CD4-positive, alpha-beta T cell (primary cell): ENCODE measurements around the gene NOP53. TPM values are rescaled to one million over a fixed set of nuclear protein-coding genes. Genes with fewer than 3 reads are reported as not detected.

Experiments
- ATAC-seq: fragments of 200-7000 bp; cut with Tn5 transposase; one replicate; pipeline ENCODE4 v1.10.0; 2022; ENCODE audit warnings: mild to moderate bottlenecking; ENCODE audit not compliant: poor library complexity
- CTCF ChIA-PET: fragments of 350-600 bp; sonication (Branson Sonifier 250); formaldehyde crosslinking; loops from one replicate; lab custom pipeline; 2021; ENCODE audit warnings: antibody characterized with exemption, inconsistent platforms; lab: Charles Lee
- POLR2A ChIA-PET: fragments of 350-600 bp; sonication (Branson Sonifier 250); formaldehyde crosslinking; loops from one replicate; lab custom pipeline; 2021; ENCODE audit warnings: antibody characterized with exemption, inconsistent platforms; lab: Charles Lee
- DNase-seq, 14 experiments: peaks; one replicate each; pipeline ENCODE4 v3.0.0-alpha.2; 2013 to 2020; ENCODE audit warnings: mixed read lengths in 2 of 14
- H3K27ac ChIP-seq, 2 donors: one replicate each; pipeline versions ENCODE4 v1.5.1 to v1.7.0; 2013; ENCODE audit warnings: low read length in 2 of 2, low read depth in 1 of 2, mild to moderate bottlenecking in 1 of 2
- H3K27me3 ChIP-seq, 2 experiments: 1 replicate in 1 of 2; 2 replicates in 1 of 2; pipeline versions ENCODE4 v1.6.1 to v1.7.0; 2013; ENCODE audit warnings: low read length in 2 of 2, control low read depth in 1 of 2, mild to moderate bottlenecking in 1 of 2, moderate library complexity in 1 of 2; ENCODE audit not compliant: insufficient read depth in 2 of 2, control insufficient read depth in 1 of 2
- H3K36me3 ChIP-seq: one replicate; pipeline ENCODE4 v1.6.1; 2013; ENCODE audit warnings: low read length, control low read depth; ENCODE audit not compliant: insufficient read depth
- H3K4me1 ChIP-seq: one replicate; pipeline ENCODE4 v1.6.1; 2013; ENCODE audit warnings: low read length, control low read depth; ENCODE audit not compliant: insufficient read depth
- H3K4me3 ChIP-seq: one replicate; pipeline ENCODE4 v1.5.1; 2013; ENCODE audit warnings: mild to moderate bottlenecking, low read length, moderate library complexity
- H3K9me3 ChIP-seq, 2 experiments: 1 replicate in 1 of 2; 2 replicates in 1 of 2; pipeline versions ENCODE4 v1.6.1 to v1.7.0; 2013; ENCODE audit warnings: low read length in 2 of 2, mild to moderate bottlenecking in 2 of 2, control low read depth in 1 of 2, moderate library complexity in 1 of 2; ENCODE audit not compliant: control insufficient read depth in 1 of 2, insufficient read depth in 1 of 2
- H3K27ac Mint-ChIP-seq: one replicate; pipeline ENCODE4 v1.8.0; 2020; ENCODE audit warnings: mixed read lengths
- H3K27me3 Mint-ChIP-seq: one replicate; pipeline ENCODE4 v1.8.0; 2021; ENCODE audit warnings: mixed read lengths
- H3K36me3 Mint-ChIP-seq: one replicate; pipeline ENCODE4 v1.8.0; 2021; ENCODE audit warnings: low read depth, mixed read lengths
- H3K4me1 Mint-ChIP-seq: one replicate; pipeline ENCODE4 v1.8.0; 2021; ENCODE audit warnings: low read depth, mixed read lengths
- H3K4me3 Mint-ChIP-seq: one replicate; pipeline ENCODE4 v1.8.0; 2020; ENCODE audit warnings: mild to moderate bottlenecking, mixed read lengths
- H3K9me3 Mint-ChIP-seq: one replicate; pipeline ENCODE4 v1.8.0; 2020; ENCODE audit warnings: mixed read lengths
- intact Hi-C, 2 experiments: fragments of 100-400 bp; cut with DNase I in 1 of 2; cut with micrococcal nuclease in 1 of 2; formaldehyde crosslinking; loops; one replicate each; pipeline versions ENCODE4 v1.15.1 to v1.9.0; 2023 to 2025; cut with DNase I, micrococcal nuclease
- total RNA-seq, 174 experiments: library from RNA in 2 of 174; stranded (reverse) in 2 of 174; gene quantifications; one replicate each; pipeline ENCODE4 v1.2.3 and lab custom pipeline; 2021 to 2026
- TF ChIP-seq, protein P1 (sequence below): fragments of 200-600 bp; IDR thresholded peaks from one replicate; pipeline ENCODE4 v1.8.0; 2022; ENCODE audit warnings: antibody characterized with exemption, mild to moderate bottlenecking

Gene NOP53
- total RNA-seq, 2 experiments from 2014 or later: 1,074 to 1,154 TPM

DNA sequence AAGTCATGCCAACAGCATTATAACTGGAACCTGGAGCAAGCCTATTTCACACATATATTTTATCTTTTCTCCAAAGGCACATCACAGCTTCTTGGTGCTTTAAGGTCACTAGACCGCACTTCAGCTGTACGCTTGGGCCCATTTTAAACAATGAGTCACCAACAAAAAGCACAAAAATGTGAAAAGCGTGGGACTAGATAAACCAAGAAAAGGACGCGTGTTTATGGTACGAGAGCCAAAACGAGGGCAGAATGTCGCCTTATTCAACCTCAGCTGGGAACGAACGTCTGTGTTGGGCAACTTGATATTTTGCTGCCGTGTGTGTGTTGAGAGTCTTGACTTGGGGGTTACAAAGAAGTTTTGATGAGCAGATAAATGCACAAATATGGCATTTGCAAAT, 41.3 kb upstream of the NOP53 start:
- CTCF ChIA-PET: no interaction called here
- Mint-ChIP-seq H3K4me3 (no peak overlapping the region), H3K27ac (no peak overlapping the region), H3K9me3 (no peaks in the 10 kb centered on the region), H3K27me3 (peaks cover 6% of the 10 kb centered on the region), H3K4me1 (no peaks in the 10 kb centered on the region), H3K36me3 (peaks cover 34% of the 10 kb centered on the region)
- peaks cover 5% of the 10 kb centered on the region for H3K4me1 ChIP-seq
- H3K27ac ChIP-seq: no peak overlapping the region
- intact Hi-C loops: no loop called here
- no peak overlapping the region for H3K4me3 ChIP-seq
- no peak for ATAC-seq
- peaks cover 0 to 4% of the 10 kb centered on the region in 2 experiments for H3K9me3 ChIP-seq
- H3K27me3 ChIP-seq: peaks cover 3 to 7% of the 10 kb centered on the region in 2 experiments
- peaks cover 19% of the 10 kb centered on the region for H3K36me3 ChIP-seq
- DNase-seq: no peak
- TF ChIP-seq, protein P1, sequence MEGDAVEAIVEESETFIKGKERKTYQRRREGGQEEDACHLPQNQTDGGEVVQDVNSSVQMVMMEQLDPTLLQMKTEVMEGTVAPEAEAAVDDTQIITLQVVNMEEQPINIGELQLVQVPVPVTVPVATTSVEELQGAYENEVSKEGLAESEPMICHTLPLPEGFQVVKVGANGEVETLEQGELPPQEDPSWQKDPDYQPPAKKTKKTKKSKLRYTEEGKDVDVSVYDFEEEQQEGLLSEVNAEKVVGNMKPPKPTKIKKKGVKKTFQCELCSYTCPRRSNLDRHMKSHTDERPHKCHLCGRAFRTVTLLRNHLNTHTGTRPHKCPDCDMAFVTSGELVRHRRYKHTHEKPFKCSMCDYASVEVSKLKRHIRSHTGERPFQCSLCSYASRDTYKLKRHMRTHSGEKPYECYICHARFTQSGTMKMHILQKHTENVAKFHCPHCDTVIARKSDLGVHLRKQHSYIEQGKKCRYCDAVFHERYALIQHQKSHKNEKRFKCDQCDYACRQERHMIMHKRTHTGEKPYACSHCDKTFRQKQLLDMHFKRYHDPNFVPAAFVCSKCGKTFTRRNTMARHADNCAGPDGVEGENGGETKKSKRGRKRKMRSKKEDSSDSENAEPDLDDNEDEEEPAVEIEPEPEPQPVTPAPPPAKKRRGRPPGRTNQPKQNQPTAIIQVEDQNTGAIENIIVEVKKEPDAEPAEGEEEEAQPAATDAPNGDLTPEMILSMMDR: no peak
- POLR2A ChIA-PET: interaction anchor here (1.6 kb wide), 1 partner anchor 267 kb away, joined by 6 read pairs; no protein-coding TSS in a partner anchor

DNA sequence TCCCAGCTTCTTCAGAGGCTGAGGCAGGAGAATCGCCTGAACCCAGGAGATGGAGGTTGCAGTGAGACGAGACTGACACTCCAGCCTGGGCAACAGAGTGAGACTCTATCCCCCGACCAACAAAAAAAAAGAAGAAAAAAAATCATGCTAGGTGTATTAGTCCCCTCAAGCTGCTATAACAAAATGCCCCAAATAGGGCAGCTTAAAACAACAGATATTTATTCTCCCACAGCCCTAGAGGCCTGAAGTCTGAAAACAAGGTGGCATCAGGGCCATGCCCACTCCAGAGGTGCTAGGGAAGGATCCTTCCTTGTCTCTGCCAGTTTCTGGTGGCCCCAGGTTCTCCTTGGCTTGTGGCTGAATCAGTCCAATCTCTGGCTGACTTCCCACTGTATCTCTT, 40.7 kb upstream of the NOP53 start:
- H3K27ac ChIP-seq: no peak overlapping the region
- peaks cover 6% of the 10 kb centered on the region for H3K27me3 Mint-ChIP-seq
- no peak for DNase-seq
- intact Hi-C loops: loop anchor here in 1 of 2 experiments (5.0 kb wide), 1 partner anchor 407 kb away; no protein-coding TSS in a partner anchor
- no peak overlapping the region for H3K4me3 ChIP-seq
- peaks cover 4% of the 10 kb centered on the region for H3K4me1 ChIP-seq
- no peaks in the 10 kb centered on the region for H3K9me3 Mint-ChIP-seq
- ATAC-seq: no peak
- POLR2A ChIA-PET: interaction anchor here (1.6 kb wide), 1 partner anchor 268 kb away, joined by 6 read pairs; no protein-coding TSS in a partner anchor
- H3K4me3 Mint-ChIP-seq: no peak overlapping the region
- CTCF ChIA-PET: no interaction called here
- TF ChIP-seq, protein P1: no peak
- H3K4me1 Mint-ChIP-seq: no peaks in the 10 kb centered on the region
- peaks cover 3 to 7% of the 10 kb centered on the region in 2 experiments for H3K27me3 ChIP-seq
- peaks cover 28% of the 10 kb centered on the region for H3K36me3 Mint-ChIP-seq
- H3K9me3 ChIP-seq: peaks cover 0 to 4% of the 10 kb centered on the region in 2 experiments
- H3K27ac Mint-ChIP-seq: no peak overlapping the region
- H3K36me3 ChIP-seq: peaks cover 13% of the 10 kb centered on the region

DNA sequence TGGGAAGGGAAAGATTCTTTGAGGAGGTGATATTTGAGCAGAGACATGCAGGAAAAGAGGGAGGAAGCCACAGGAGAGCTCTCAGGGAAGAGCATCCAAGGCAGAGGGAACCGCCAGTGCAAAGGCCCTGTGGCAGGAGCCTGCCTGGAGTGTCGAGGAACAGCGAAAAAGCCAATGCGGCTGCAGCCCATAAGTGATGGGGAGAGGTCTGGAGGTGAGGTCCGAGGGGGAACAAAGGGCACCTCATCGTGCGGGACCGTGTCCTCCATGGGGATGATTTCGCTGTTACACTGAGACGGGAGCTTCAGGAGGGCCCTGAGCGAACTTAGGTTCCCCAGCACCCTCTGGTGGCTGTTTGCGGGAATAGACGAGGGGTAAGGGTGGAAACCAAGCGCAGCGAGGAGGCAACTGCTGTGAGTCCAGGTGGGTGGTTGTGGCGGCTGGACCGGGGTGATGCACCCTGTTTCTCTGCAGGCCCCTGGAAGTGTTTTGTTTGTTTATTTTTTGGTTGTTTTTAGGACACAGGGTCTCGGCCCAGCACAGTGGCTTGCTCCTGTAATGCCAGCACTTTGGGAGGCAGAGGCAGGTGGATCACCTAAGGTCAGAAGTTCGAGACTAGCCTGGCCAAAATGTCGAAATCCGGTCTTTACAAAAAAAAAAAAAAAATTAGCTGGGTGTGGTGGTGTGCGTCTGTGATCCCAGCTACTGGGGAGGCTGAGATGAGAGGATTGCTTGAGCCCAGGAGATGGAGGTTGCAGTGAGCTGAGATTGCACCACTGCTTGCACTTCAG, 38.0 kb upstream of the NOP53 start:
- intact Hi-C loops: loop anchor here (1.0 to 5.0 kb wide), 3 partner anchors 271 to 411 kb away; no protein-coding TSS in a partner anchor
- DNase-seq (peak; percentile 57 to 85 (median 67)), ATAC-seq (peak; percentile 93)
- Histone ChIP-seq H3K36me3 (peaks cover 2% of the 10 kb centered on the region), H3K4me1 (peaks cover 4% of the 10 kb centered on the region), H3K9me3 (peaks cover 0 to 4% of the 10 kb centered on the region in 2 experiments), H3K4me3 (no peak overlapping the region), H3K27me3 (peaks cover 9 to 12% of the 10 kb centered on the region in 2 experiments), H3K27ac (no peak overlapping the region)
- no peak overlapping the region for H3K4me3 Mint-ChIP-seq
- peaks cover 15% of the 10 kb centered on the region for H3K36me3 Mint-ChIP-seq
- peaks cover 4% of the 10 kb centered on the region for H3K4me1 Mint-ChIP-seq
- H3K27me3 Mint-ChIP-seq: peaks cover 16% of the 10 kb centered on the region
- H3K27ac Mint-ChIP-seq: no peak overlapping the region
- ChIA-PET POLR2A (interaction anchor here (0.9 to 2.3 kb wide), 4 partner anchors 107 to 358 kb away, joined by 3 to 16 read pairs (median 4); partner anchors contain the start of gene DHX34), CTCF (interaction anchor here (0.7 to 2.8 kb wide), 6 partner anchors 8 to 274 kb away, joined by 3 to 20 read pairs (median 5); partner anchors contain the start of gene KPTN)
- TF ChIP-seq, protein P1: peak; percentile 82
- H3K9me3 Mint-ChIP-seq: no peaks in the 10 kb centered on the region
